Parathyroid adenoma (tissue), 2 donors: ENCODE data around the gene TIAM2.

ENCODE experiments used
- H2AFZ ChIP-seq: fragments of 300-600 bp; sonication (generic); one replicate; pipeline ENCODE4 v1.7.0; 2017; ENCODE audit warnings: antibody characterized with exemption, mild to moderate bottlenecking
- H3K27ac ChIP-seq: fragments of 300-600 bp; sonication (generic); one replicate; pipeline ENCODE4 v1.7.0; 2017
- H3K27me3 ChIP-seq: fragments of 300-600 bp; sonication (generic); one replicate; pipeline ENCODE4 v1.7.0; 2017; ENCODE audit warnings: low read length; ENCODE audit not compliant: control insufficient read depth, insufficient read depth
- H3K36me3 ChIP-seq: fragments of 300-600 bp; sonication (generic); one replicate; pipeline ENCODE4 v1.7.0; 2017; ENCODE audit warnings: low read length; ENCODE audit not compliant: control insufficient read depth, insufficient read depth
- H3K4me1 ChIP-seq: fragments of 300-600 bp; sonication (generic); one replicate; pipeline ENCODE4 v1.7.0; 2017; ENCODE audit warnings: control low read depth
- H3K4me2 ChIP-seq: fragments of 300-600 bp; sonication (generic); one replicate; pipeline ENCODE4 v1.7.0; 2017; ENCODE audit warnings: low read length
- H3K4me3 ChIP-seq: fragments of 300-600 bp; sonication (generic); one replicate; pipeline ENCODE4 v1.7.0; 2017; ENCODE audit warnings: low read depth, low read length
- H3K79me2 ChIP-seq: fragments of 300-600 bp; sonication (generic); one replicate; pipeline ENCODE4 v1.7.0; 2017; ENCODE audit warnings: control low read depth
- H3K9ac ChIP-seq: fragments of 300-600 bp; sonication (generic); one replicate; pipeline ENCODE4 v1.7.0; 2017; ENCODE audit warnings: mild to moderate bottlenecking
- H3K9me3 ChIP-seq: fragments of 300-600 bp; sonication (generic); one replicate; pipeline ENCODE4 v1.7.0; 2017; ENCODE audit warnings: low read length; ENCODE audit not compliant: control insufficient read depth
- CTCF ChIP-seq: fragments of 300-600 bp; sonication (generic); IDR thresholded peaks from one replicate; pipeline ENCODE4 v1.7.0; 2017; ENCODE audit warnings: antibody characterized with exemption, mild to moderate bottlenecking
- donor health status: primary hyperparathyroidism.

Gene TIAM2

GRCh38 chr6:154995254-154996015 lies at the start of gene TIAM2:
TSS of gene TIAM2 (plus strand) at chr6:154995315. CDS start at chr6:155129224, 133,909 bp downstream.
- Histone ChIP-seq H3K79me2 (no peaks in the 10 kb centered on the region), H3K9ac (no peak within 1 kb of the TSS), H3K36me3 (no peaks in the 10 kb centered on the region), H3K4me2 (peak within 1 kb of the TSS; percentile 74), H3K4me3 (peak within 1 kb of the TSS; percentile 20), H3K27ac (no peak within 1 kb of the TSS), H2AFZ (peak within 1 kb of the TSS; percentile 19), H3K4me1 (no peaks in the 10 kb centered on the region), H3K27me3 (no peaks in the 10 kb centered on the region), H3K9me3 (no peaks in the 10 kb centered on the region)
- no peak for TF ChIP-seq CTCF

GRCh38 chr6:154950979-154951344 lies 44.2 kb upstream of the TIAM2 start:
- no peaks in the 10 kb centered on the region for H3K9me3 ChIP-seq
- H3K4me2 ChIP-seq = no peak overlapping the region
- no peak overlapping the region for H3K4me3 ChIP-seq
- no peaks in the 10 kb centered on the region for H3K79me2 ChIP-seq
- H3K27me3 ChIP-seq = no peaks in the 10 kb centered on the region
- H3K4me1 ChIP-seq = no peaks in the 10 kb centered on the region
- H2AFZ ChIP-seq = no peak overlapping the region
- no peak overlapping the region for H3K9ac ChIP-seq
- H3K27ac ChIP-seq = no peak overlapping the region
- TF ChIP-seq CTCF = no peak
- no peaks in the 10 kb centered on the region for H3K36me3 ChIP-seq

GRCh38 chr6:154951345-154952200 lies 43.5 kb upstream of the TIAM2 start:
- no peak for TF ChIP-seq CTCF
- Histone ChIP-seq H3K4me1 (no peaks in the 10 kb centered on the region), H3K4me2 (no peak overlapping the region), H3K9me3 (no peaks in the 10 kb centered on the region), H3K27ac (no peak overlapping the region), H3K4me3 (no peak overlapping the region), H3K9ac (no peak overlapping the region), H2AFZ (no peak overlapping the region), H3K36me3 (no peaks in the 10 kb centered on the region), H3K27me3 (no peaks in the 10 kb centered on the region), H3K79me2 (no peaks in the 10 kb centered on the region)

GRCh38 chr6:154953644-154954043 lies 41.5 kb upstream of the TIAM2 start:
- Histone ChIP-seq H3K27me3 (no peaks in the 10 kb centered on the region), H3K9ac (no peak overlapping the region), H3K36me3 (no peaks in the 10 kb centered on the region), H3K4me1 (no peaks in the 10 kb centered on the region), H3K27ac (no peak overlapping the region), H2AFZ (no peak overlapping the region), H3K9me3 (no peaks in the 10 kb centered on the region), H3K4me3 (no peak overlapping the region), H3K79me2 (no peaks in the 10 kb centered on the region), H3K4me2 (no peak overlapping the region)
- no peak for TF ChIP-seq CTCF
